H1 (cell line): ENCODE measurements around the gene MYO1F. TPM values are rescaled to one million over a fixed set of nuclear protein-coding genes. Genes with fewer than 3 reads are reported as not detected.

Experiments used
- CTCF ChIA-PET: fragments of 300-600 bp; sonication (Branson Sonifier 250); formaldehyde crosslinking; loops from one replicate; lab custom pipeline; 2021; ENCODE audit not compliant: partially characterized antibody; lab: Charles Lee
- POLR2A ChIA-PET: fragments of 300-600 bp; sonication (Branson Sonifier 250); formaldehyde crosslinking; loops from one replicate; lab custom pipeline; 2021; ENCODE audit warnings: inconsistent platforms; ENCODE audit not compliant: partially characterized antibody; lab: Charles Lee
- DNase-seq, 2 experiments: peaks; one replicate each; pipeline versions ENCODE4 v3.0.0 to v3.0.0-alpha.2; 2010 to 2022; ENCODE audit warnings: low spot score in 2 of 2, low read depth in 1 of 2, mixed read lengths in 1 of 2
- FAIRE-seq: peaks from 2 replicates; lab custom pipeline; 2011; peaks lifted over from hg19 to GRCh38; lab: Jason Lieb, UNC
- H2AFZ ChIP-seq: 2 replicates; pipeline ENCODE4 v1.8.1; 2012; ENCODE audit warnings: low read length, inconsistent platforms
- H2AK5ac ChIP-seq: 2 replicates; pipeline ENCODE4 v1.6.1; 2013; ENCODE audit warnings: low read depth, low read length
- H2BK120ac ChIP-seq: replicated peaks from 2 replicates; pipeline ENCODE3; 2013; ENCODE audit warnings: low read depth, low read length, inconsistent platforms
- H2BK12ac ChIP-seq: 2 replicates; pipeline ENCODE4 v1.6.1; 2013; ENCODE audit warnings: low read depth, low read length
- H2BK15ac ChIP-seq: 2 replicates; pipeline ENCODE4 v1.6.1; 2013; ENCODE audit warnings: low read length
- H2BK20ac ChIP-seq: 2 replicates; pipeline ENCODE4 v1.6.1; 2013; ENCODE audit warnings: low read length
- H2BK5ac ChIP-seq: 2 replicates; pipeline ENCODE4 v1.6.1; 2013; ENCODE audit warnings: low read depth, low read length
- H3K14ac ChIP-seq: 2 replicates; pipeline ENCODE4 v1.6.1; 2013; ENCODE audit warnings: inconsistent platforms; ENCODE audit not compliant: insufficient read length
- H3K18ac ChIP-seq: 2 replicates; pipeline ENCODE4 v1.6.1; 2013; ENCODE audit warnings: low read length; ENCODE audit errors: extremely low read depth
- H3K23ac ChIP-seq: 2 replicates; pipeline ENCODE4 v1.6.1; 2013; ENCODE audit warnings: inconsistent platforms; ENCODE audit not compliant: insufficient read length
- H3K23me2 ChIP-seq: 2 replicates; pipeline ENCODE4 v1.6.1; 2013; ENCODE audit warnings: low read depth, low read length
- H3K27ac ChIP-seq: 2 replicates; pipeline ENCODE4 v1.6.1; 2011; ENCODE audit warnings: low read depth, low read length, inconsistent platforms
- H3K27me3 ChIP-seq, 4 experiments: replicated peaks in 1 of 4; 1 replicate in 1 of 4; 2 replicates in 3 of 4; pipeline versions ENCODE4 v1.6.1 to v1.8.1; 2011 to 2013; ENCODE audit warnings: low read length in 3 of 4, mild to moderate bottlenecking in 3 of 4, inconsistent platforms in 2 of 4, mixed read lengths in 2 of 4, moderate library complexity in 1 of 4; ENCODE audit not compliant: control insufficient read depth in 3 of 4, insufficient read depth in 3 of 4; ENCODE audit errors: extremely low read depth in 1 of 4
- H3K36me3 ChIP-seq, 4 experiments: 2 replicates each; pipeline versions ENCODE4 v1.6.1 to v1.8.1; 2011 to 2013; ENCODE audit warnings: mild to moderate bottlenecking in 4 of 4, low read length in 3 of 4, moderate library complexity in 2 of 4, control low read depth in 1 of 4, inconsistent platforms in 1 of 4; ENCODE audit not compliant: insufficient read depth in 4 of 4, control insufficient read depth in 2 of 4
- H3K4ac ChIP-seq: replicated peaks from 2 replicates; pipeline ENCODE3; 2013; ENCODE audit warnings: low read length, low read depth, mixed read lengths, inconsistent platforms; ENCODE audit not compliant: insufficient read length
- H3K4me1 ChIP-seq, 4 experiments: replicated peaks in 1 of 4; 1 replicate in 1 of 4; 2 replicates in 3 of 4; pipeline versions ENCODE4 v1.6.1 to v1.8.1; 2011 to 2013; ENCODE audit warnings: low read length in 3 of 4, inconsistent platforms in 2 of 4, mixed read lengths in 1 of 4; ENCODE audit not compliant: insufficient read depth in 4 of 4, control insufficient read depth in 3 of 4
- H3K4me2 ChIP-seq, 2 experiments: 2 replicates each; pipeline versions ENCODE4 v1.6.1 to v1.8.1; 2011 to 2013; ENCODE audit warnings: low read depth in 2 of 2, low read length in 2 of 2, control low read depth in 1 of 2, inconsistent platforms in 1 of 2, mild to moderate bottlenecking in 1 of 2; ENCODE audit not compliant: insufficient read depth in 1 of 2
- H3K4me3 ChIP-seq, 4 experiments: fragments of 200-600, 300-600 bp in 1 of 4; sonication (generic), shearing (Covaris generic), sonication (Bioruptor Twin) in 1 of 4; 2 replicates each; pipeline versions ENCODE4 v1.5.1 to v1.8.1; 2011 to 2016; ENCODE audit warnings: low read length in 4 of 4, low read depth in 3 of 4, control low read depth in 2 of 4, inconsistent platforms in 2 of 4, mild to moderate bottlenecking in 2 of 4, mixed read lengths in 1 of 4, moderate library complexity in 1 of 4; ENCODE audit not compliant: insufficient read depth in 2 of 4; ENCODE audit errors: extremely low read depth in 1 of 4
- H3K56ac ChIP-seq: replicated peaks from 2 replicates; pipeline ENCODE3; 2013; ENCODE audit warnings: low read depth, mild to moderate bottlenecking, mixed read lengths, low read length, inconsistent platforms; ENCODE audit not compliant: insufficient read length
- H3K79me1 ChIP-seq: 2 replicates; pipeline ENCODE4 v1.6.1; 2013; ENCODE audit warnings: low read depth, low read length, control low read depth
- H3K79me2 ChIP-seq, 2 experiments: 2 replicates each; pipeline versions ENCODE4 v1.6.1 to v1.8.1; 2012 to 2013; ENCODE audit warnings: low read length in 2 of 2, mild to moderate bottlenecking in 2 of 2, inconsistent platforms in 1 of 2; ENCODE audit not compliant: insufficient read depth in 2 of 2, control insufficient read depth in 1 of 2
- H3K9ac ChIP-seq, 4 experiments: replicated peaks in 1 of 4; 1 replicate in 1 of 4; 2 replicates in 3 of 4; pipeline versions ENCODE4 v1.6.1 to v1.8.1; 2011 to 2013; ENCODE audit warnings: low read depth in 3 of 4, low read length in 3 of 4, control low read depth in 2 of 4, mild to moderate bottlenecking in 2 of 4, moderate library complexity in 2 of 4, inconsistent platforms in 1 of 4; ENCODE audit errors: extremely low read depth in 1 of 4
- H3K9me3 ChIP-seq, 2 experiments: 2 replicates each; pipeline versions ENCODE4 v1.6.1 to v1.8.1; 2012 to 2013; ENCODE audit warnings: mild to moderate bottlenecking in 2 of 2, moderate library complexity in 2 of 2, control low read depth in 1 of 2, inconsistent platforms in 1 of 2, low read depth in 1 of 2, low read length in 1 of 2, mixed read lengths in 1 of 2; ENCODE audit not compliant: insufficient read depth in 2 of 2
- H4K20me1 ChIP-seq, 2 experiments: replicated peaks in 1 of 2; 2 replicates each; pipeline versions ENCODE3 to v1.8.1; 2011 to 2013; ENCODE audit warnings: inconsistent platforms in 2 of 2, low read length in 2 of 2, mild to moderate bottlenecking in 1 of 2; ENCODE audit not compliant: insufficient read depth in 2 of 2, control insufficient read depth in 1 of 2
- H4K5ac ChIP-seq: 2 replicates; pipeline ENCODE4 v1.6.1; 2013; ENCODE audit warnings: low read length, low read depth, mixed read lengths, inconsistent platforms; ENCODE audit not compliant: insufficient read length
- H4K8ac ChIP-seq: 2 replicates; pipeline ENCODE4 v1.8.0; 2013; ENCODE audit warnings: mild to moderate bottlenecking, moderate library complexity, low read length, inconsistent platforms; ENCODE audit not compliant: insufficient read depth; ENCODE audit errors: extremely low read depth
- H4K91ac ChIP-seq: replicated peaks from 2 replicates; pipeline ENCODE3; 2013; ENCODE audit warnings: low read length, mixed read lengths, inconsistent platforms; ENCODE audit not compliant: insufficient read length
- EP300 ChIP-seq, 2 experiments: IDR thresholded peaks; 1 replicate in 1 of 2; 2 replicates in 1 of 2; pipeline ENCODE4 v1.6.1; 2011 to 2012; ENCODE audit warnings: low read depth in 2 of 2, low read length in 2 of 2, mild to moderate bottlenecking in 2 of 2, borderline replicate concordance in 1 of 2, inconsistent platforms in 1 of 2, moderate library complexity in 1 of 2
- POLR2AphosphoS5 ChIP-seq: IDR thresholded peaks from 2 replicates; pipeline ENCODE4 v1.6.1; 2011; ENCODE audit warnings: low read depth, low read length
- RNF2 ChIP-seq: fragments of 200-900, 300-1000 bp; sonication (generic); IDR thresholded peaks from 2 replicates; pipeline ENCODE4 v1.7.1; 2016; ENCODE audit warnings: borderline replicate concordance, low read depth, mild to moderate bottlenecking, antibody characterized with exemption, low read length; ENCODE audit not compliant: poor library complexity, severe bottlenecking; ENCODE audit errors: missing control alignments
- SP1 ChIP-seq: IDR thresholded peaks from 2 replicates; pipeline ENCODE4 v1.6.1; 2011; ENCODE audit warnings: low read depth, low read length
- TAF1 ChIP-seq: IDR thresholded peaks from 2 replicates; pipeline ENCODE4 v1.6.1; 2011; ENCODE audit warnings: mild to moderate bottlenecking, low read depth, low read length
- YY1 ChIP-seq: IDR thresholded peaks from 2 replicates; pipeline ENCODE4 v1.6.1; 2011; ENCODE audit warnings: low read depth, mild to moderate bottlenecking, low read length
- WGBS, 2 experiments: shearing (Covaris generic) in 1 of 2; methylation state at CpG; one replicate each; pipeline versions ENCODE4 v1.1.6 to v1.1.7; 2013 to 2015; ENCODE audit warnings: low lambda C conversion rate in 2 of 2, mixed read lengths in 2 of 2, inconsistent platforms in 1 of 2, low coverage in 1 of 2, missing lambda C conversion rate in 1 of 2; ENCODE audit not compliant: insufficient replicate concordance in 2 of 2, insufficient coverage in 1 of 2, insufficient read length in 1 of 2; ENCODE audit errors: extremely low coverage in 1 of 2, missing lambda C conversion rate in 1 of 2; 5-methylcytosine and 5-hydroxymethylcytosine counted together
- polyA plus RNA-seq, 7 experiments: library from polyadenylated mRNA; depleted of rRNA in 3 of 7; stranded (reverse) in 5 of 7; unstranded in 2 of 7; fragments of >200 nt in 5 of 7; fragments of 200-250 nt in 2 of 7; gene quantifications; 1 replicate in 5 of 7; 2 replicates in 1 of 7; 4 replicates in 1 of 7; pipeline versions ENCODE4 v1.2.1 to v1.2.3, GENCODE V29; 2011 to 2013; ENCODE audit warnings: missing spikeins in 2 of 7, mixed read lengths in 2 of 7
- total RNA-seq: library from RNA; stranded (reverse); fragmentation: NEBNext Ultra II Directional; extraction: Animal tissue kit (Norgen Biotek cat#: 25700); gene quantifications from 2 replicates; pipeline ENCODE4 v1.2.1, GENCODE V29; 2021

Gene MYO1F
- total and polyA plus RNA-seq, 2 of the 8 experiments (the other 6 are each of a cell fraction or from before 2014, with no cell fraction given), result 1.4 to 4.6 TPM

GRCh38 chr19:8512115-8512967 lies 64.9 kb downstream of the MYO1F start:
- peaks cover 0 to 14% (median 8%) of the 10 kb centered on the region in 4 experiments; a peak in 6 of 7 replicates for H3K4me1 ChIP-seq
- no peaks in the 10 kb centered on the region for H3K27me3 ChIP-seq
- 83% methylated on average over 22 of the region's 22 CpGs; no CpG with 5 or more reads in 1 of the 2 experiments for WGBS, 2 experiments
- ChIA-PET CTCF (interaction anchor here (0.6 to 1.8 kb wide), 6 partner anchors 12 to 1097 kb away, joined by 3 to 15 read pairs (median 4); no protein-coding TSS in a partner anchor), POLR2A (interaction anchor here (0.6 to 4.5 kb wide), 11 partner anchors 8 to 159 kb away, joined by 3 to 73 read pairs (median 4); no protein-coding TSS in a partner anchor)
- H2AFZ ChIP-seq, result no peak overlapping the region
- FAIRE-seq (peak; percentile 84), DNase-seq (peak; percentile 58 to 84)
- H3K9me3 ChIP-seq, result no peaks in the 10 kb centered on the region
- no peak overlapping the region for H2BK120ac ChIP-seq
- H2BK20ac ChIP-seq, result no peak overlapping the region
- no peak overlapping the region for H3K14ac ChIP-seq
- H3K23ac ChIP-seq, result no peak overlapping the region
- peak overlapping the region; percentile 70 for H2AK5ac ChIP-seq
- H3K36me3 ChIP-seq, result peaks cover 0 to 9% (median 0%) of the 10 kb centered on the region in 4 experiments; a peak in 2 of 8 replicates
- no peak overlapping the region for H3K56ac ChIP-seq
- peak overlapping the region; percentile 90 for H2BK15ac ChIP-seq
- no peaks in the 10 kb centered on the region for H4K20me1 ChIP-seq
- peak overlapping the region; percentile 88 for H2BK12ac ChIP-seq
- no peaks in the 10 kb centered on the region for H3K79me2 ChIP-seq
- H4K8ac ChIP-seq, result peak overlapping the region; percentile 38; the same call in 1 of the 2 replicates
- H3K4ac ChIP-seq, result peak overlapping the region; percentile 32
- peak overlapping the region in 1 of 4 experiments; percentile 44; a peak in 2 of 7 replicates for H3K9ac ChIP-seq
- H3K79me1 ChIP-seq, result peaks cover 3% of the 10 kb centered on the region; the same call in 1 of the 2 replicates
- H3K4me2 ChIP-seq, result peak overlapping the region; percentile 43 to 69
- H3K18ac ChIP-seq, result peak overlapping the region; percentile 65
- peak overlapping the region; percentile 62 for H4K91ac ChIP-seq
- peak overlapping the region in 2 of 4 experiments; percentile 26 to 76; a peak in 3 of 8 replicates for H3K4me3 ChIP-seq
- peaks cover 4% of the 10 kb centered on the region; the same call in 1 of the 2 replicates for H3K23me2 ChIP-seq
- H2BK5ac ChIP-seq, result peak overlapping the region; percentile 91
- peak; percentile 57; the same call in 1 of the 2 replicates for TF ChIP-seq TAF1
- no peak for TF ChIP-seq POLR2AphosphoS5
- 0 out of 2 replicates have a peak, but pooled peaks have one; percentile 32 for TF ChIP-seq SP1
- TF ChIP-seq EP300 (IDR thresholded peaks at IDR 0.05; ENCODE audit: borderline replicate concordance in 1 of 2, low read depth in 2 of 2, low read length in 2 of 2), result no peak
- TF ChIP-seq RNF2, result no peak
- no peak for TF ChIP-seq YY1
- H4K5ac ChIP-seq, result peak overlapping the region; percentile 21
- 0 out of 2 replicates have a peak overlapping the region, but pooled peaks have one; percentile 21 for H3K27ac ChIP-seq
